ENCODE data around the gene PFKP.

PFKP gene

GRCh38 chr10:3135006-3135405 lies 67.7 kb downstream of the PFKP start:
- Histone ChIP-seq H3K4me2 (ENCODE audit: low read length) (no peak overlapping the region), H2AFZ (no peak overlapping the region), H3K9me3 (ENCODE audit: control insufficient read depth, low read length) (no peaks in the 10 kb centered on the region), H3K36me3 (ENCODE audit: control insufficient read depth, insufficient read depth, low read length) (no peaks in the 10 kb centered on the region), H3K4me3 (ENCODE audit: low read depth, low read length) (no peak overlapping the region), H3K27ac (no peak overlapping the region), H3K27me3 (ENCODE audit: control insufficient read depth, insufficient read depth, low read length) (no peaks in the 10 kb centered on the region), H3K9ac (no peak overlapping the region), H3K4me1 (no peaks in the 10 kb centered on the region), H3K79me2 (no peaks in the 10 kb centered on the region)
- no peak for TF ChIP-seq CTCF (IDR thresholded peaks at IDR 0.05)

GRCh38 chr10:3136336-3136735 lies 69.0 kb downstream of the PFKP start:
- no peak overlapping the region for H3K27ac ChIP-seq
- no peak overlapping the region for H3K4me3 ChIP-seq (ENCODE audit: low read depth, low read length)
- no peaks in the 10 kb centered on the region for H3K36me3 ChIP-seq (ENCODE audit: control insufficient read depth, insufficient read depth, low read length)
- TF ChIP-seq CTCF (IDR thresholded peaks at IDR 0.05): no peak
- no peak overlapping the region for H3K9ac ChIP-seq
- no peak overlapping the region for H3K4me2 ChIP-seq (ENCODE audit: low read length)
- no peak overlapping the region for H2AFZ ChIP-seq
- H3K4me1 ChIP-seq: no peaks in the 10 kb centered on the region
- H3K9me3 ChIP-seq (ENCODE audit: control insufficient read depth, low read length): no peaks in the 10 kb centered on the region
- H3K27me3 ChIP-seq (ENCODE audit: control insufficient read depth, insufficient read depth, low read length): no peaks in the 10 kb centered on the region
- no peaks in the 10 kb centered on the region for H3K79me2 ChIP-seq

GRCh38 chr10:3136763-3137611 lies 69.6 kb downstream of the PFKP start:
- Histone ChIP-seq H3K79me2 (no peaks in the 10 kb centered on the region), H3K9ac (no peak overlapping the region), H2AFZ (no peak overlapping the region), H3K9me3 (ENCODE audit: control insufficient read depth, low read length) (no peaks in the 10 kb centered on the region), H3K4me2 (ENCODE audit: low read length) (no peak overlapping the region), H3K36me3 (ENCODE audit: control insufficient read depth, insufficient read depth, low read length) (no peaks in the 10 kb centered on the region), H3K27ac (no peak overlapping the region), H3K4me1 (no peaks in the 10 kb centered on the region), H3K27me3 (ENCODE audit: control insufficient read depth, insufficient read depth, low read length) (no peaks in the 10 kb centered on the region), H3K4me3 (ENCODE audit: low read depth, low read length) (no peak overlapping the region)
- no peak for TF ChIP-seq CTCF (IDR thresholded peaks at IDR 0.05)

GRCh38 chr10:3137958-3138726 lies 70.8 kb downstream of the PFKP start:
- no peaks in the 10 kb centered on the region for H3K27me3 ChIP-seq (ENCODE audit: control insufficient read depth, insufficient read depth, low read length)
- no peak overlapping the region for H3K4me3 ChIP-seq (ENCODE audit: low read depth, low read length)
- no peak overlapping the region for H3K4me2 ChIP-seq (ENCODE audit: low read length)
- no peak overlapping the region for H2AFZ ChIP-seq
- TF ChIP-seq CTCF (IDR thresholded peaks at IDR 0.05): no peak
- H3K9ac ChIP-seq: no peak overlapping the region
- H3K36me3 ChIP-seq (ENCODE audit: control insufficient read depth, insufficient read depth, low read length): no peaks in the 10 kb centered on the region
- H3K79me2 ChIP-seq: no peaks in the 10 kb centered on the region
- H3K27ac ChIP-seq: no peak overlapping the region
- H3K9me3 ChIP-seq (ENCODE audit: control insufficient read depth, low read length): no peaks in the 10 kb centered on the region
- H3K4me1 ChIP-seq: no peaks in the 10 kb centered on the region
